Lower lobe of right lung (tissue), 2 donors: ENCODE data around the gene FAM114A2. TPM values are rescaled to one million over a fixed set of nuclear protein-coding genes. Genes with fewer than 3 reads are reported as not detected.
A peak's percentile ranks its signal among the peaks of the same experiment; 100 is the strongest.

ENCODE experiments used
- ATAC-seq, 2 donors: fragments of 200-7000 bp; cut with Tn5 transposase; one replicate each; pipeline ENCODE4 v1.9.1; 2020 to 2022; ENCODE audit warnings: mild to moderate bottlenecking in 2 of 2, moderate library complexity in 2 of 2
- DNase-seq: peaks from one replicate; pipeline ENCODE4 v3.0.0-alpha.2; 2020
- H3K27ac ChIP-seq: fragments of 200-600 bp; one replicate; pipeline ENCODE4 v1.8.0; 2022
- H3K27me3 ChIP-seq: fragments of 200-600 bp; one replicate; pipeline ENCODE4 v1.8.0; 2022; ENCODE audit warnings: low read depth
- H3K36me3 ChIP-seq: fragments of 200-600 bp; one replicate; pipeline ENCODE4 v1.8.0; 2022; ENCODE audit warnings: mild to moderate bottlenecking
- H3K4me1 ChIP-seq: fragments of 200-600 bp; one replicate; pipeline ENCODE4 v1.8.0; 2022
- H3K4me3 ChIP-seq: fragments of 200-600 bp; one replicate; pipeline ENCODE4 v1.8.0; 2022; ENCODE audit warnings: mild to moderate bottlenecking
- H3K9me3 ChIP-seq: fragments of 200-600 bp; one replicate; pipeline ENCODE4 v1.8.0; 2022
- intact Hi-C: fragments of 100-400 bp; cut with DNase I; formaldehyde crosslinking; loops from one replicate; pipeline ENCODE4 v1.11.0; 2022
- long read RNA-seq: library from polyadenylated mRNA; unstranded; transcript quantifications from one replicate; pipeline ENCODE4 v2.0.0, GENCODE V29; 2021
- total RNA-seq: library from RNA; stranded (reverse); fragmentation: NEBNext Ultra II Directional; extraction: Animal tissue kit (Norgen Biotek cat#: 25700); gene quantifications from one replicate; pipeline ENCODE4 v1.2.1, GENCODE V29; 2021
- TF ChIP-seq, protein P1 (sequence below): fragments of 200-600 bp; IDR thresholded peaks from one replicate; pipeline ENCODE4 v1.8.0; 2022; ENCODE audit warnings: antibody characterized with exemption, mild to moderate bottlenecking
- donor health status: DM: no; HTN: yes; CAD: no; lungs with severe emphysema.

FAM114A2 gene
- total RNA-seq: 39.6 TPM
- long read RNA-seq, full-length matches to known transcripts: 25 of 35 reads
- long read RNA-seq, partial matches to known transcripts: 4 of 35 reads
- long read RNA-seq, other reads (novel, unspliced or antisense): 6 of 35 reads

DNA sequence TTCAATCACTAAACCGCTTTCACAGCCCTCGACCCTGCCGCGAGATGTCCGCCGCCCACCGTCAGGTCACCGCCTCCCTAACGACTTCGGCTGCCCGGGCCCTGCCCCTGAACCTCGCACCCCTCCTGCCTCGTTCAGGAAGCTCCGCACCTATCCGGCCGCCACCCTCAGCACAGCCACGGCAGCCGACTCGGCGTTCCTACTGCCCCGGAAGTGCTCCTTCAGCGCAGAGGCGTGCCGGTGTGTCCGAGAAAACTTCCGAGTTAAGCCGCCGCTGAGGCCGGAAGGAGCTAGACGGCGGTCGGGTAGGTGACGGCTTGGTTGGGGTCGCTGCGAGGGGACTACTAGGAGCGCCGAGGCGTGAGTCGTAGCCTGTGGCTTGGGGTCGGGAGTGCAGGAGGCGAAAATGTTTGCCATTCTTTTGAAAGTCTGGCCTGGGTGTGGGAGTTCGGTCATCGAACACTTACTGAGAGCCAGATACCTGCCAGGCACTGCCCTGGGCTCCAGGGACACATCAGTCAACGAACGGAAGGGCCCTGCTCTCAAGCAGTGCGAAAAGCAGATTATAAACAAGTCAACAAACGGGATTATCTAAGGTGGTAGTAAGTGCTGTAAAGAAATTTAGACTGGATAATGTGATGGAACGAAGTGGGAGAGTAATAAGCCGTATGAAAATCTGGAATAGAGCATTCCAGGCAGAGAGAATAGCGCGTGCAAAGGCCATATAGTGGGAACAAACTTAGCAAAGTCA, at the start of gene FAM114A2, which contains the start of gene MFAP3:
FAM114A2 (minus strand) TSS at position 204 of the 751 bp plus-strand sequence. CDS start 3,957 bp downstream, outside the sequence.
MFAP3 (plus strand) TSS at position 261 of the 751 bp plus-strand sequence. CDS start 10,756 bp downstream, outside the sequence.
- Histone ChIP-seq H3K36me3 (no peaks in the 10 kb centered on the region), H3K9me3 (no peaks in the 10 kb centered on the region), H3K4me3 (peak within 1 kb of the TSS; percentile 81), H3K4me1 (peaks cover 51% of the 10 kb centered on the region), H3K27me3 (no peaks in the 10 kb centered on the region), H3K27ac (peak within 1 kb of the TSS; percentile 89)
- ATAC-seq: peak; percentile 99 to 100
- DNase-seq: peak; percentile 95
- TF ChIP-seq, protein P1, sequence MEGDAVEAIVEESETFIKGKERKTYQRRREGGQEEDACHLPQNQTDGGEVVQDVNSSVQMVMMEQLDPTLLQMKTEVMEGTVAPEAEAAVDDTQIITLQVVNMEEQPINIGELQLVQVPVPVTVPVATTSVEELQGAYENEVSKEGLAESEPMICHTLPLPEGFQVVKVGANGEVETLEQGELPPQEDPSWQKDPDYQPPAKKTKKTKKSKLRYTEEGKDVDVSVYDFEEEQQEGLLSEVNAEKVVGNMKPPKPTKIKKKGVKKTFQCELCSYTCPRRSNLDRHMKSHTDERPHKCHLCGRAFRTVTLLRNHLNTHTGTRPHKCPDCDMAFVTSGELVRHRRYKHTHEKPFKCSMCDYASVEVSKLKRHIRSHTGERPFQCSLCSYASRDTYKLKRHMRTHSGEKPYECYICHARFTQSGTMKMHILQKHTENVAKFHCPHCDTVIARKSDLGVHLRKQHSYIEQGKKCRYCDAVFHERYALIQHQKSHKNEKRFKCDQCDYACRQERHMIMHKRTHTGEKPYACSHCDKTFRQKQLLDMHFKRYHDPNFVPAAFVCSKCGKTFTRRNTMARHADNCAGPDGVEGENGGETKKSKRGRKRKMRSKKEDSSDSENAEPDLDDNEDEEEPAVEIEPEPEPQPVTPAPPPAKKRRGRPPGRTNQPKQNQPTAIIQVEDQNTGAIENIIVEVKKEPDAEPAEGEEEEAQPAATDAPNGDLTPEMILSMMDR: no peak
- intact Hi-C loops: no loop called here

DNA sequence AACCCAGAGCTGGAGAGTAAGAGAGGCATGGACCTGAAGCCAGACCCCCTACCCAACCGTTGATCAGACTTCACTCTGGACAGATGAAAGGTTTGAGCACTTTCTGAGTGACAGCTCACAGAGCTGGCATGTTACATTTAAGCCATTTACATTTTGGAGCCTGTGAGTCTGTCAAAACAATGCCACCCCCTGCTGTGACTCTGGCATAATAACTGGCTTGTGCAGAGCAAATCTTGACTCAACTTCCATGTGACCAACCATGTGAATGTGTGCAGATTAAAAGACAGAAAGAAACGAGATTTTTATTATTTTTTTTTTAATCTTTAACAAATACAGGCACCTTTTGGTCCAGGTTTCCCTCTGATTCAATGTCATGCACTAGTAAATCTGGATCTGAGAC, 48.5 kb upstream of the FAM114A2 start:
- H3K4me3 ChIP-seq: no peak overlapping the region
- peaks cover 10% of the 10 kb centered on the region for H3K4me1 ChIP-seq
- H3K9me3 ChIP-seq: no peaks in the 10 kb centered on the region
- ATAC-seq: no peak
- H3K36me3 ChIP-seq: no peaks in the 10 kb centered on the region
- DNase-seq: no peak
- H3K27me3 ChIP-seq: no peaks in the 10 kb centered on the region
- no peak overlapping the region for H3K27ac ChIP-seq
- TF ChIP-seq, protein P1: no peak
- intact Hi-C loops: no loop called here

DNA sequence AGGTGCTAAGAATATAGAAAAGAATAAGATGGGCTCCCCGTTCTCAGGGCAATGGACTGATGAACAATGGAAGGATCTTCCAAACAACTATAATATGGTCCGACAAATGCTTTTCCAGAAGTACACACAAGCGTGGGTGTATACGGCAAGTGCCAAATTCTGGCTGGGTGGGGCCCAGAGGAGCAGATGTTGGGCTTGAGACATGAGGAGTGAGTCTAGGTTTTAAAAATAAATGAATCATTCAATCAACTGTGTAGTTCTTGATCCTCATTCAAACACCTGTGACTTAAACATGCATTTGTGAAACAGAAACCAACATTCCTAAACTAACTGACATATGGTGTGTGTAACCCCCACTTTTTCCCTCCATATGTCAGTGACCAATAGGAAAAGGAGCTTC, 47.9 kb upstream of the FAM114A2 start:
- ATAC-seq (no peak), DNase-seq (no peak)
- intact Hi-C loops: no loop called here
- Histone ChIP-seq H3K4me3 (no peak overlapping the region), H3K27ac (no peak overlapping the region), H3K4me1 (peaks cover 4% of the 10 kb centered on the region), H3K9me3 (no peaks in the 10 kb centered on the region), H3K27me3 (no peaks in the 10 kb centered on the region), H3K36me3 (no peaks in the 10 kb centered on the region)
- TF ChIP-seq, protein P1: no peak

DNA sequence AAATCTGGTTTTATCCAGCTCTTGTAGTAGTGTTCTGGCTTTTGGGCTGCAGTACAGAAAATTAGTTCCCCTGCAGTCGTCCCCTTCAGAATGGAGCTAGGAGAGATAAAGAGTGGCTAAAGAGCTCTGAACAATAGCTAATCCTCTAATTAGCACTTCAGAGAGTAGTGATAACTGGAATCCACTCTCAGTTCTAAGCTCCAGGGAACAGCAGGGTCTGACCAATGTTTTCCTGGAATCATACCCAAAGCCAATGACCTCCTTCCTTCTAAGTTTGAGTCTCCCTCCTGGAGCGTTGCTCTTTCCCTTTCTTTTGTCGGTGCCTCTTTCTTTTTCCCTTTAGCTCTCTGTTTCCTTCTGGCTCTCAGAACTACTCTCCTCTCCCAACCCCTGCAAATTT, 47.4 kb upstream of the FAM114A2 start:
- no peaks in the 10 kb centered on the region for H3K9me3 ChIP-seq
- H3K4me1 ChIP-seq: no peaks in the 10 kb centered on the region
- H3K36me3 ChIP-seq: no peaks in the 10 kb centered on the region
- no peaks in the 10 kb centered on the region for H3K27me3 ChIP-seq
- no peak for ATAC-seq
- H3K27ac ChIP-seq: no peak overlapping the region
- TF ChIP-seq, protein P1: no peak
- no peak overlapping the region for H3K4me3 ChIP-seq
- DNase-seq: no peak
- intact Hi-C loops: no loop called here

DNA sequence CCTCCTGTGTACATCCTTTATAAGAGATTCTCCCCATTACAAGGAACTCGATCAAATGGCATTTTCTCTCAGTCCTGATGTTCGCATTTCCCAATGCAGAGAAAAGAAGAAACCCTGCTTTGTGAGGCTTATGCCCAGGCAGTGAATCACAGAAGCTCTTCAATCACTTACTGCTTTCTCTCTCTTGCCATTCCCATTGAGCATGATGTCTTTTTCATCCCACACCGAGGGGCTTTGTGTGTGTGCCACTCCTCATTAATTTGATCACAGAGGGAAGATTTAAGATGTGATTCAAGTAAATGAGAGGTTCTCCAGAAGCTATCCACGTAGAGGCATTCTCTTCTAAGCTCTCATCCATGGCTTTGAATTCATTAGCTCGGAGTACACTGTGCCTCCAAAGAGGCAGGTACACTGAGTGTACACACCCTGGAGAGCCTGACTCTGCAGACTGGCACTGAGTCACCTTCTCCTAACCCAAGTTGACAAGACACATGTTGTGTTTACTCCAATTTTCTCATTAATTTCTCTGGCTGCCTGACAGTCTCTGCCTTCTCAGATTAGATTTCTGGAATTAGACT, 45.4 kb upstream of the FAM114A2 start:
- intact Hi-C loops: no loop called here
- ATAC-seq: no peak

More for the DNA sequence above, 45.4 kb upstream of the FAM114A2 start:
- H3K27ac ChIP-seq: no peak overlapping the region
- H3K9me3 ChIP-seq: no peaks in the 10 kb centered on the region
- H3K4me3 ChIP-seq: no peak overlapping the region
- H3K27me3 ChIP-seq: no peaks in the 10 kb centered on the region
- H3K36me3 ChIP-seq: no peaks in the 10 kb centered on the region
- TF ChIP-seq, protein P1: no peak
- no peak for DNase-seq
- no peaks in the 10 kb centered on the region for H3K4me1 ChIP-seq
